Body of pancreas (tissue), 4 donors: ENCODE measurements around the gene PTGS1.

ENCODE experiments used
- CTCF ChIP-seq, 7 experiments: fragments of 450-650 bp in 4 of 7; fragments of 200-600 bp in 3 of 7; sonication (generic) in 3 of 7; IDR thresholded peaks; one replicate each; pipeline ENCODE4 v1.5.1; 2016 to 2019; ENCODE audit warnings: antibody characterized with exemption in 7 of 7
- POLR2A ChIP-seq, 3 donors: fragments of 450-650 bp; IDR thresholded peaks; one replicate each; pipeline ENCODE4 v1.6.1; 2016; ENCODE audit warnings: antibody characterized with exemption in 3 of 3, mild to moderate bottlenecking in 2 of 3

- TF ChIP-seq CTCF (IDR thresholded peaks at IDR 0.05), result no peak
- TF ChIP-seq POLR2A (IDR thresholded peaks at IDR 0.05), result no peak
Observed at GRCh38 chr9:122397749-122398148, 26.9 kb downstream of the PTGS1 start.
